Trophoblast cell (in vitro differentiated cells and primary cell): ENCODE results near the gene COL6A3.

Experiments
- DNase-seq, 2 donors: peaks; one replicate each; pipeline ENCODE4 v3.0.0-alpha.2; 2016
- H2AFZ ChIP-seq: 2 replicates; pipeline ENCODE4 v1.6.1; 2013; ENCODE audit warnings: low read length, moderate library complexity, mild to moderate bottlenecking; ENCODE audit not compliant: insufficient read depth, poor library complexity
- H2AK5ac ChIP-seq: 2 replicates; pipeline ENCODE4 v1.6.1; 2013; ENCODE audit warnings: mild to moderate bottlenecking, low read length
- H2BK120ac ChIP-seq: 2 replicates; pipeline ENCODE4 v1.6.1; 2013; ENCODE audit warnings: low read length, mild to moderate bottlenecking, moderate library complexity; ENCODE audit not compliant: insufficient read depth, poor library complexity
- H2BK12ac ChIP-seq: 2 replicates; pipeline ENCODE4 v1.6.1; 2013; ENCODE audit warnings: mild to moderate bottlenecking, low read length, moderate library complexity
- H2BK5ac ChIP-seq: 2 replicates; pipeline ENCODE4 v1.6.1; 2013; ENCODE audit warnings: low read length, low read depth, moderate library complexity, mild to moderate bottlenecking; ENCODE audit not compliant: poor library complexity
- H3K14ac ChIP-seq: 2 replicates; pipeline ENCODE4 v1.6.1; 2013; ENCODE audit warnings: mild to moderate bottlenecking, low read length
- H3K18ac ChIP-seq: 2 replicates; pipeline ENCODE4 v1.6.1; 2013; ENCODE audit warnings: mild to moderate bottlenecking, low read length
- H3K23ac ChIP-seq: 2 replicates; pipeline ENCODE4 v1.6.1; 2013; ENCODE audit warnings: low read length
- H3K27ac ChIP-seq: 2 replicates; pipeline ENCODE4 v1.5.1; 2013; ENCODE audit warnings: low read depth, mild to moderate bottlenecking, inconsistent platforms, low read length, moderate library complexity
- H3K27me3 ChIP-seq: 2 replicates; pipeline ENCODE4 v1.6.1; 2013; ENCODE audit warnings: inconsistent platforms, mild to moderate bottlenecking, low read length, moderate library complexity; ENCODE audit not compliant: insufficient read depth
- H3K36me3 ChIP-seq, 2 experiments: 1 replicate in 1 of 2; 2 replicates in 1 of 2; pipeline ENCODE4 v1.6.1; 2013; ENCODE audit warnings: low read length in 2 of 2, mild to moderate bottlenecking in 2 of 2, moderate library complexity in 1 of 2; ENCODE audit not compliant: insufficient read depth in 2 of 2, control insufficient read depth in 1 of 2
- H3K4ac ChIP-seq: 2 replicates; pipeline ENCODE4 v1.6.1; 2013; ENCODE audit warnings: low read depth, mild to moderate bottlenecking, low read length, moderate library complexity
- H3K4me1 ChIP-seq, 2 experiments: 1 replicate in 1 of 2; 2 replicates in 1 of 2; pipeline ENCODE4 v1.6.1; 2013; ENCODE audit warnings: low read length in 2 of 2, mild to moderate bottlenecking in 2 of 2, moderate library complexity in 1 of 2; ENCODE audit not compliant: insufficient read depth in 2 of 2, control insufficient read depth in 1 of 2
- H3K4me2 ChIP-seq: 2 replicates; pipeline ENCODE4 v1.6.1; 2013; ENCODE audit warnings: inconsistent platforms, mild to moderate bottlenecking, low read length, moderate library complexity
- H3K4me3 ChIP-seq: 2 replicates; pipeline ENCODE4 v1.5.1; 2013; ENCODE audit warnings: mild to moderate bottlenecking, low read depth, low read length, inconsistent platforms
- H3K79me1 ChIP-seq: one replicate; pipeline ENCODE4 v1.6.1; 2013; ENCODE audit warnings: low read length
- H3K79me2 ChIP-seq: 2 replicates; pipeline ENCODE4 v1.6.1; 2013; ENCODE audit warnings: low read length, mild to moderate bottlenecking; ENCODE audit not compliant: control insufficient read depth, insufficient read depth, poor library complexity
- H3K9ac ChIP-seq: 2 replicates; pipeline ENCODE4 v1.6.1; 2013; ENCODE audit warnings: mild to moderate bottlenecking, low read length
- H3K9me3 ChIP-seq: 2 replicates; pipeline ENCODE4 v1.6.1; 2013; ENCODE audit warnings: low read depth, mild to moderate bottlenecking, control low read depth, inconsistent platforms, low read length; ENCODE audit not compliant: insufficient read depth
- H4K12ac ChIP-seq: 2 replicates; pipeline ENCODE4 v1.6.1; 2013; ENCODE audit warnings: low read depth, mild to moderate bottlenecking, low read length, moderate library complexity
- H4K8ac ChIP-seq: 2 replicates; pipeline ENCODE4 v1.6.1; 2013; ENCODE audit warnings: low read depth, mild to moderate bottlenecking, low read length, moderate library complexity
- H4K91ac ChIP-seq: one replicate; pipeline ENCODE4 v1.6.1; 2013; ENCODE audit warnings: low read depth, mild to moderate bottlenecking, low read length, moderate library complexity
- WGBS: extraction: QIAGEN DNeasy Blood & Tissue Kit; methylation state at CpG from one replicate; pipeline ENCODE4 v1.1.7; 2013; ENCODE audit warnings: missing lambda C conversion rate; ENCODE audit not compliant: insufficient read length, insufficient coverage; ENCODE audit errors: extremely low coverage; 5-methylcytosine and 5-hydroxymethylcytosine counted together

The COL6A3 gene

GRCh38 chr2:237322564-237322963, 91.4 kb downstream of the COL6A3 start:
- H3K4ac ChIP-seq: peak overlapping the region; percentile 56
- peak overlapping the region; percentile 91 for H3K14ac ChIP-seq
- no peak overlapping the region for H3K4me3 ChIP-seq
- peaks cover 9% of the 10 kb centered on the region for H3K79me2 ChIP-seq
- H2BK12ac ChIP-seq: peak overlapping the region; percentile 99
- peak overlapping the region; percentile 85 for H4K8ac ChIP-seq
- H3K4me1 ChIP-seq: peaks cover 8 to 10% of the 10 kb centered on the region in 2 experiments
- no peak overlapping the region for H3K23ac ChIP-seq
- DNase-seq: peak in 1 of 2 donors; percentile 29
- H3K36me3 ChIP-seq: peaks cover 0 to 3% of the 10 kb centered on the region in 2 experiments
- peak overlapping the region; percentile 95 for H3K27ac ChIP-seq
- no peak overlapping the region for H2AFZ ChIP-seq
- H4K12ac ChIP-seq: no peak overlapping the region
- peaks cover 66% of the 10 kb centered on the region for H3K79me1 ChIP-seq
- no peaks in the 10 kb centered on the region for H3K27me3 ChIP-seq
- peak overlapping the region; percentile 97 for H2BK120ac ChIP-seq
- peak overlapping the region; percentile 96 for H2AK5ac ChIP-seq
- H4K91ac ChIP-seq: peak overlapping the region; percentile 99
- H3K18ac ChIP-seq: peak overlapping the region; percentile 85
- no peak overlapping the region for H3K9ac ChIP-seq
- H3K9me3 ChIP-seq: no peaks in the 10 kb centered on the region
- peak overlapping the region; percentile 92 for H2BK5ac ChIP-seq
- no CpG with 5 or more reads among the region's 4 CpGs for whole genome bisulfite sequencing
- no peak overlapping the region for H3K4me2 ChIP-seq

GRCh38 chr2:237321746-237322145, 92.2 kb downstream of the COL6A3 start:
- Histone ChIP-seq H3K4me3 (no peak overlapping the region), H2AK5ac (peak overlapping the region; percentile 96), H4K91ac (peak overlapping the region; percentile 99), H3K14ac (peak overlapping the region; percentile 91), H2AFZ (no peak overlapping the region), H3K79me1 (peaks cover 69% of the 10 kb centered on the region), H2BK12ac (peak overlapping the region; percentile 99), H3K4me1 (peaks cover 8 to 9% of the 10 kb centered on the region in 2 experiments), H3K79me2 (peaks cover 7% of the 10 kb centered on the region), H4K8ac (peak overlapping the region; percentile 3), H3K27ac (no peak overlapping the region), H2BK120ac (peak overlapping the region; percentile 97), H3K27me3 (no peaks in the 10 kb centered on the region), H3K4me2 (no peak overlapping the region), H3K18ac (peak overlapping the region; percentile 51), H3K36me3 (peaks cover 0 to 3% of the 10 kb centered on the region in 2 experiments), H3K23ac (no peak overlapping the region), H4K12ac (no peak overlapping the region), H3K4ac (peak overlapping the region; percentile 23), H2BK5ac (peak overlapping the region; percentile 32), H3K9ac (no peak overlapping the region), H3K9me3 (no peaks in the 10 kb centered on the region)
- DNase-seq: no peak
- no CpG with 5 or more reads among the region's 7 CpGs for WGBS

- peak overlapping the region; percentile 86 for H2AK5ac ChIP-seq
- peaks cover 0 to 3% of the 10 kb centered on the region in 2 experiments for H3K36me3 ChIP-seq
- no peak overlapping the region for H2AFZ ChIP-seq
- peaks cover 69% of the 10 kb centered on the region for H3K79me1 ChIP-seq
- no peaks in the 10 kb centered on the region for H3K9me3 ChIP-seq
- H3K27me3 ChIP-seq: no peaks in the 10 kb centered on the region
- H2BK5ac ChIP-seq: peak overlapping the region; percentile 32
- WGBS: no CpG with 5 or more reads among the region's 11 CpGs
- peak overlapping the region; percentile 99 for H4K91ac ChIP-seq
- H3K18ac ChIP-seq: peak overlapping the region; percentile 51
- no peak overlapping the region for H3K27ac ChIP-seq
- H3K4me3 ChIP-seq: no peak overlapping the region
- peak overlapping the region; percentile 91 for H3K14ac ChIP-seq
- H3K4ac ChIP-seq: peak overlapping the region; percentile 22
- H3K4me2 ChIP-seq: no peak overlapping the region
- peak overlapping the region; percentile 97 for H2BK120ac ChIP-seq
- no peak overlapping the region for H4K12ac ChIP-seq
- H3K9ac ChIP-seq: no peak overlapping the region
- H4K8ac ChIP-seq: peak overlapping the region; percentile 3
- DNase-seq: no peak
- H3K23ac ChIP-seq: no peak overlapping the region
- peaks cover 7% of the 10 kb centered on the region for H3K79me2 ChIP-seq
- H3K4me1 ChIP-seq: peaks cover 8 to 9% of the 10 kb centered on the region in 2 experiments
- H2BK12ac ChIP-seq: peak overlapping the region; percentile 99
These were observed 93.0 kb downstream of the COL6A3 start for GRCh38 chr2:237320801-237321560.

GRCh38 chr2:237319887-237320286, 94.1 kb downstream of the COL6A3 start:
- H3K36me3 ChIP-seq: peaks cover 0 to 3% of the 10 kb centered on the region in 2 experiments
- H2BK5ac ChIP-seq: no peak overlapping the region
- H3K18ac ChIP-seq: no peak overlapping the region
- H3K4me1 ChIP-seq: peaks cover 13 to 15% of the 10 kb centered on the region in 2 experiments
- H3K9me3 ChIP-seq: no peaks in the 10 kb centered on the region
- peaks cover 73% of the 10 kb centered on the region for H3K79me1 ChIP-seq
- H3K27ac ChIP-seq: no peak overlapping the region
- H4K91ac ChIP-seq: peak overlapping the region; percentile 74
- peak overlapping the region; percentile 40 for H2BK120ac ChIP-seq
- H3K4me2 ChIP-seq: no peak overlapping the region
- no peak overlapping the region for H3K9ac ChIP-seq
- H4K8ac ChIP-seq: no peak overlapping the region
- H3K4me3 ChIP-seq: no peak overlapping the region
- no peak overlapping the region for H2AK5ac ChIP-seq
- H2AFZ ChIP-seq: no peak overlapping the region
- no CpG with 5 or more reads among the region's 4 CpGs for WGBS
- no peak overlapping the region for H4K12ac ChIP-seq
- no peak for DNase-seq
- H2BK12ac ChIP-seq: peak overlapping the region; percentile 7
- H3K14ac ChIP-seq: no peak overlapping the region
- H3K79me2 ChIP-seq: peaks cover 8% of the 10 kb centered on the region
- no peaks in the 10 kb centered on the region for H3K27me3 ChIP-seq
- H3K4ac ChIP-seq: no peak overlapping the region
- no peak overlapping the region for H3K23ac ChIP-seq
